Measurements from ENCODE around the gene OR52R1.
"Not testable (repeated sequence)": the region's sequence is repeated elsewhere in the genome, so short reads cannot be mapped to it uniquely, and the experiment has no call there.

The OR52R1 gene

GRCh38 chr11:4804280-4804679 is at the start of gene OR52R1:
Gene OR52R1, minus strand, starts transcription at chr11:4804380. Its CDS starts 0 bp downstream, at chr11:4804380.
- DNase-seq (ENCODE audit: low read depth): no peak

- no peak for DNase-seq (ENCODE audit: low read depth)
These were observed 46.9 kb upstream of the OR52R1 start for GRCh38 chr11:4851033-4851432.

GRCh38 chr11:4848908-4849532 is 44.8 kb upstream of the OR52R1 start, which contains the start of gene OR51S1:
Gene OR51S1, minus strand, starts transcription at chr11:4849208. Its CDS starts 0 bp downstream, at chr11:4849208.
- no peak for DNase-seq (ENCODE audit: low read depth)

GRCh38 chr11:4839851-4840549 is 35.8 kb upstream of the OR52R1 start:
- DNase-seq (ENCODE audit: low read depth): no peak

- DNase-seq (ENCODE audit: low read depth): no peak
These were observed 26.7 kb upstream of the OR52R1 start for GRCh38 chr11:4830909-4831308.

- DNase-seq (ENCODE audit: low read depth): no peak
These were observed 26.2 kb upstream of the OR52R1 start for GRCh38 chr11:4830346-4830745.

GRCh38 chr11:4826425-4826824 is 22.2 kb upstream of the OR52R1 start:
- peak; percentile 18 for DNase-seq (ENCODE audit: low read depth)

GRCh38 chr11:4825132-4825531 is 21.0 kb upstream of the OR52R1 start:
- DNase-seq (ENCODE audit: low read depth): no peak

GRCh38 chr11:4821021-4821420 is 16.8 kb upstream of the OR52R1 start, which contains the start of gene OR51F2:
Gene OR51F2, plus strand, starts transcription at chr11:4821321. Its CDS starts 101 bp downstream, at chr11:4821422.
- no peak for DNase-seq (ENCODE audit: low read depth)

- no peak for DNase-seq (ENCODE audit: low read depth)
These were observed 5.1 kb upstream of the OR52R1 start for GRCh38 chr11:4809246-4809645.

GRCh38 chr11:4808476-4808875 is 4.3 kb upstream of the OR52R1 start:
- DNase-seq (ENCODE audit: low read depth): no peak

- DNase-seq (ENCODE audit: low read depth): not testable (repeated sequence)
These were observed 2.9 kb downstream of the OR52R1 start for GRCh38 chr11:4801316-4801715.

- no peak for DNase-seq (ENCODE audit: low read depth)
These were observed 5.6 kb downstream of the OR52R1 start for GRCh38 chr11:4798427-4799183.

- no peak for DNase-seq (ENCODE audit: low read depth)
These were observed 7.0 kb downstream of the OR52R1 start for GRCh38 chr11:4797206-4797605.

GRCh38 chr11:4782454-4782853 is 21.7 kb downstream of the OR52R1 start:
- no peak for DNase-seq (ENCODE audit: low read depth)

GRCh38 chr11:4769838-4770237 is 34.3 kb downstream of the OR52R1 start, which contains the start of gene OR51F1:
Gene OR51F1, minus strand, starts transcription at chr11:4769938. Its CDS starts 0 bp downstream, at chr11:4769938.
- DNase-seq (ENCODE audit: low read depth): no peak

GRCh38 chr11:4768094-4768493 is 36.1 kb downstream of the OR52R1 start:
- DNase-seq (ENCODE audit: low read depth): no peak

GRCh38 chr11:4766420-4767043 is 37.6 kb downstream of the OR52R1 start:
- no peak for DNase-seq (ENCODE audit: low read depth)

GRCh38 chr11:4763096-4763495 is 41.1 kb downstream of the OR52R1 start:
- DNase-seq (ENCODE audit: low read depth): no peak

All from GM04504 (cell line).